ENCODE measurements around the gene ARHGEF10L. TPM values are rescaled to one million over a fixed set of nuclear protein-coding genes. Genes with fewer than 3 reads are reported as not detected.

The ARHGEF10L gene
- total RNA-seq, 3 donors from 2014 or later (not counting 1 experiment from before 2014, with no cell fraction given), result 0.70 to 1.7 (median 0.94) TPM

DNA sequence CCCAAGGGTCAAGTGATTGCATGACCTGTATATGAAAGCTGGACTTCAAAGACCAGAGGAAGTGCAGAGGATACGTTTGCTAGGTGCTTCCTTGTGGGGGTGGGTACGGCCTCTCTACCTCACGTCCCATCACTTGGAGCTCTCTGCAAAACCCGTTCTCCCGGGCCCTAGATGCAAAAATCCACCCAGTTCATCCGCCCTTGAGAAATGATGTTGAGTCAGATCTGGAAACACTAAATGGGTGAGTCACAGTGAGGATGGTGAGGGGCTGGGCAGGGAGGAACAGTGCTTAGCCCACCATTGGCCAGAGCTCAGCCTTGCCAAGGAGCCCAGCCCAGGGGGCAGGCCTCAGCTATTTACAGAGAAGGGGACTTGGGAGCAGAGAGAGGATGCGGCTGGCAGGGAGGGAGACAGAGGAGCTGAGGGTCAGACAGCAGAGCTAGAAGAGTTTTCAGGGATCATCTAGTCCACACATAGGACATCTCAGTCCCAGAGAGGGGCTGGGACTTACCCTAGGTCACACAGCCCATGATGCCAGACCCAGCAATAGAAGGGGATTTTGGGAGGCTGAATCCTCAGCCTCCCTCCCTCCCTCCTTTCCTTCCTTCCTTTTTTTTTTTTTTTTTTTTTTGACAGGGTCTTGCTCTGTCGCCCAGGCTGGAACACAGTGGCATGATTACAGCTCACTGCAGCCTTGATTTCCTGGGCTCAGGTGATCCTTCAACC, 14.6 kb downstream of the ARHGEF10L start:
- no peaks in the 10 kb centered on the region for H3K9me3 ChIP-seq (ENCODE audit: control insufficient read depth, insufficient read depth, low read length)
- peaks cover 0 to 5% of the 10 kb centered on the region in 2 donors for H3K27me3 Mint-ChIP-seq (ENCODE audit: low read depth in 2 of 2)
- no peaks in the 10 kb centered on the region for H3K4me1 Mint-ChIP-seq
- WGBS (ENCODE audit: insufficient coverage), result 77% methylated on average over 8 of the region's 8 CpGs
- DNase-seq (no peak), ATAC-seq (no peak)
- H3K4me1 ChIP-seq (ENCODE audit: control insufficient read depth, insufficient read depth, low read length), result no peaks in the 10 kb centered on the region
- TF ChIP-seq, protein P1, sequence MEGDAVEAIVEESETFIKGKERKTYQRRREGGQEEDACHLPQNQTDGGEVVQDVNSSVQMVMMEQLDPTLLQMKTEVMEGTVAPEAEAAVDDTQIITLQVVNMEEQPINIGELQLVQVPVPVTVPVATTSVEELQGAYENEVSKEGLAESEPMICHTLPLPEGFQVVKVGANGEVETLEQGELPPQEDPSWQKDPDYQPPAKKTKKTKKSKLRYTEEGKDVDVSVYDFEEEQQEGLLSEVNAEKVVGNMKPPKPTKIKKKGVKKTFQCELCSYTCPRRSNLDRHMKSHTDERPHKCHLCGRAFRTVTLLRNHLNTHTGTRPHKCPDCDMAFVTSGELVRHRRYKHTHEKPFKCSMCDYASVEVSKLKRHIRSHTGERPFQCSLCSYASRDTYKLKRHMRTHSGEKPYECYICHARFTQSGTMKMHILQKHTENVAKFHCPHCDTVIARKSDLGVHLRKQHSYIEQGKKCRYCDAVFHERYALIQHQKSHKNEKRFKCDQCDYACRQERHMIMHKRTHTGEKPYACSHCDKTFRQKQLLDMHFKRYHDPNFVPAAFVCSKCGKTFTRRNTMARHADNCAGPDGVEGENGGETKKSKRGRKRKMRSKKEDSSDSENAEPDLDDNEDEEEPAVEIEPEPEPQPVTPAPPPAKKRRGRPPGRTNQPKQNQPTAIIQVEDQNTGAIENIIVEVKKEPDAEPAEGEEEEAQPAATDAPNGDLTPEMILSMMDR (IDR thresholded peaks at IDR 0.05), result no peak
- H3K36me3 Mint-ChIP-seq, result no peaks in the 10 kb centered on the region
- H3K4me3 Mint-ChIP-seq, result no peak overlapping the region
- no peak overlapping the region for H3K27ac Mint-ChIP-seq
- no peaks in the 10 kb centered on the region for H3K36me3 ChIP-seq (ENCODE audit: control insufficient read depth, insufficient read depth, low read length)
- H3K27ac ChIP-seq (ENCODE audit: low read length), result no peak overlapping the region
- no peak overlapping the region for H3K4me3 ChIP-seq (ENCODE audit: low read length)
- intact Hi-C loops (cut with micrococcal nuclease), result no loop called here
- no peaks in the 10 kb centered on the region for H3K27me3 ChIP-seq (ENCODE audit: control insufficient read depth, insufficient read depth, low read length)
- no peaks in the 10 kb centered on the region for H3K9me3 Mint-ChIP-seq

DNA sequence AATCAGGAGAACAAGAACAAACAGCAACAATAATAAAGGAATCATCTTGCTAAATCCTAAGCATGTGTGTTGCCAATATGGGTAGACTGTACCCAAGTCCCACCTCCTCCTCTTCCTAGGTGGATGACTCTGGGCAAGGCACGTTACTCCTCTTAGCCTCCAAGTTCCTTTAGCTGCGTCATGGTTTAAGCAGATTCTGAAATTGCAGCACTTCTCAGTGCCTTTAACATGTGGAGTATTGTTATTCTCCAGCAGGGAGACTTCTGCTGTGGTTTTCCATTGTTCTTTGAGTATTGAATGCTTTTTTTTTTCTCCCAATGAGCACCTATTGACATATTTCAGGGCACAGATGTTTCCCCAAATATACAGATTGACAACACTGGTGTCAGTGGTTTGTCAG, 15.5 kb downstream of the ARHGEF10L start:
- Histone ChIP-seq H3K36me3 (ENCODE audit: control insufficient read depth, insufficient read depth, low read length) (no peaks in the 10 kb centered on the region), H3K27me3 (ENCODE audit: control insufficient read depth, insufficient read depth, low read length) (no peaks in the 10 kb centered on the region), H3K27ac (ENCODE audit: low read length) (no peak overlapping the region), H3K4me1 (ENCODE audit: control insufficient read depth, insufficient read depth, low read length) (no peaks in the 10 kb centered on the region), H3K4me3 (ENCODE audit: low read length) (no peak overlapping the region), H3K9me3 (ENCODE audit: control insufficient read depth, insufficient read depth, low read length) (no peaks in the 10 kb centered on the region)
- peaks cover 0 to 2% of the 10 kb centered on the region in 2 donors for H3K27me3 Mint-ChIP-seq (ENCODE audit: low read depth in 2 of 2)
- no peak overlapping the region for H3K4me3 Mint-ChIP-seq
- TF ChIP-seq, protein P1 (IDR thresholded peaks at IDR 0.05), result no peak
- DNase-seq, result no peak
- no peak overlapping the region for H3K27ac Mint-ChIP-seq
- no peaks in the 10 kb centered on the region for H3K36me3 Mint-ChIP-seq
- intact Hi-C loops (cut with micrococcal nuclease), result no loop called here
- H3K4me1 Mint-ChIP-seq, result no peaks in the 10 kb centered on the region
- no peaks in the 10 kb centered on the region for H3K9me3 Mint-ChIP-seq
- ATAC-seq, result no peak
- 62% methylated on average over 2 of the region's 2 CpGs for WGBS (ENCODE audit: insufficient coverage)

DNA sequence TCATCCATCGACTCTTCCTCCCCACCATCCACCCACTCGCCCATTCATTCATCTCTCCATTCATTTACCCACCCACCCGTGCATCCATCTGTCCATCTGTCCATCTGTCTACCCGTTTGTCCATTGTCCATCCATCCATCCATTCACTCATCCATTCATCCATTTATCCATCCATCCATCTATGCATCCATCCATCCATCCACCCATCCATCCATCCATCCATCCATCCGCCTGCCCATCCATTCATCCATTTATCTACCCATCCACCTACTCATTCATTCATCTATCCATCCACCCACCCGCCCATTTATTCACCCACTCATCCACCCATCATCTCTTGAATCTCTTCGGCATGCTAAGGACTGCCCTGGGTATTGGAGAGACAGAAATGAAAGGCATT, 18.5 kb downstream of the ARHGEF10L start:
- H3K36me3 ChIP-seq (ENCODE audit: control insufficient read depth, insufficient read depth, low read length), result no peaks in the 10 kb centered on the region
- intact Hi-C loops (cut with micrococcal nuclease), result no loop called here
- ATAC-seq (no peak), DNase-seq (no peak)
- Mint-ChIP-seq H3K27me3 (ENCODE audit: low read depth in 2 of 2) (no peaks in the 10 kb centered on the region), H3K4me1 (no peaks in the 10 kb centered on the region), H3K4me3 (no peak overlapping the region), H3K36me3 (no peaks in the 10 kb centered on the region), H3K9me3 (no peaks in the 10 kb centered on the region), H3K27ac (no peak overlapping the region)
- 83% methylated on average over 7 of the region's 7 CpGs for WGBS (ENCODE audit: insufficient coverage)
- H3K4me1 ChIP-seq (ENCODE audit: control insufficient read depth, insufficient read depth, low read length), result no peaks in the 10 kb centered on the region
- no peak overlapping the region for H3K27ac ChIP-seq (ENCODE audit: low read length)
- TF ChIP-seq, protein P1 (IDR thresholded peaks at IDR 0.05), result no peak
- no peak overlapping the region for H3K4me3 ChIP-seq (ENCODE audit: low read length)
- no peaks in the 10 kb centered on the region for H3K9me3 ChIP-seq (ENCODE audit: control insufficient read depth, insufficient read depth, low read length)
- no peaks in the 10 kb centered on the region for H3K27me3 ChIP-seq (ENCODE audit: control insufficient read depth, insufficient read depth, low read length)

DNA sequence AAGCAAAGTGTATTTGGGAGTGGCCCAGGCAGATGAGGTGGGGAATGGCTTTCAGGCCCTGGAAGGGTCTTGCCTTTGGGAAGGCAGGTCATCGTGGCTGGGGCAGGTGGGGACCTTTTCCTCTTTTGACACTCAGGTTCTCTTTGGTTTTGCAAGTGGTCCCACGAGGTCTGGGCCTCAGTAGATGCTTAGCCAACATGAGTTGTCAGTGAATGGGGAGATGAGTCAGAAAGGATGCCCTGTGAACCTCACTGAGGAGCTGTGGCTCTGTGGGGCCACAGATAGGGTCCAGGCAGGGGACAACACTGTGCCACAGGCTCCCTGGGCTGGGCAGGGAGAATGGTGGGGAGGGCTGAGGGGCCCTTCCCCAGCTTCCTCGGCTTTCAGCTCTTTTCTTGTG, 19.0 kb downstream of the ARHGEF10L start:
- H3K4me1 Mint-ChIP-seq, result no peaks in the 10 kb centered on the region
- WGBS (ENCODE audit: insufficient coverage), result 65% methylated on average over 3 of the region's 3 CpGs

More for the DNA sequence above, 19.0 kb downstream of the ARHGEF10L start:
- no peak for DNase-seq
- no peaks in the 10 kb centered on the region for H3K27me3 ChIP-seq (ENCODE audit: control insufficient read depth, insufficient read depth, low read length)
- ATAC-seq, result no peak
- Mint-ChIP-seq H3K4me3 (no peak overlapping the region), H3K27ac (no peak overlapping the region), H3K27me3 (ENCODE audit: low read depth in 2 of 2) (no peaks in the 10 kb centered on the region), H3K36me3 (no peaks in the 10 kb centered on the region), H3K9me3 (no peaks in the 10 kb centered on the region)
- no peaks in the 10 kb centered on the region for H3K36me3 ChIP-seq (ENCODE audit: control insufficient read depth, insufficient read depth, low read length)
- H3K9me3 ChIP-seq (ENCODE audit: control insufficient read depth, insufficient read depth, low read length), result no peaks in the 10 kb centered on the region
- intact Hi-C loops (cut with micrococcal nuclease), result no loop called here
- H3K27ac ChIP-seq (ENCODE audit: low read length), result no peak overlapping the region
- no peaks in the 10 kb centered on the region for H3K4me1 ChIP-seq (ENCODE audit: control insufficient read depth, insufficient read depth, low read length)
- TF ChIP-seq, protein P1 (IDR thresholded peaks at IDR 0.05), result no peak
- H3K4me3 ChIP-seq (ENCODE audit: low read length), result no peak overlapping the region
